Measurements from ENCODE around the gene TMEM87B. TPM values are rescaled to one million over a fixed set of nuclear protein-coding genes. Genes with fewer than 3 reads are reported as not detected.

Gene TMEM87B
- total RNA-seq, 1 experiment from 2014 or later = 10.5 TPM

DNA sequence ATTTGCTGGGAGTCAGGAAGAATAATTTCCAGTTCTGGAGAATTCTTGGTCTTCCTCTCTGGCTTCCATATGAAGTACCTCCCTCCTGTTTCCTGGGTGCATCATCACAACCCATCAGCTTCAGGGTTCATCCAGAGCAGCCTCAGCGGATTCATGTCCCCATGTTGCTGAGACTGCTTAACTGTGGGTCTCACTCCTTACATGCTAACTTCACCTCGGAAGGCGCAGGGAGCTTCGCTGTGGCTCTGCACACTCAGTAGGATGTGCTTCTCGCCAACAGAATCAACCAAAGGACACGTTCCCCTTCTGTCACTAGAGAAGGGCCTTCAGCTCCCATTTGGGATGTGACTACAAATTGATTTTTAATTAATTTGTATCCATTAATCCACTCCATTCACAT is 107.3 kb downstream of the TMEM87B start:
- H2AK5ac ChIP-seq (ENCODE audit: insufficient read length, low read length) = no peak overlapping the region
- no peak overlapping the region for H3K9ac ChIP-seq (ENCODE audit: extremely low read depth, insufficient read length, low read length)
- H3K14ac ChIP-seq (ENCODE audit: insufficient read depth, low read length) = no peak overlapping the region
- no peaks in the 10 kb centered on the region for H3K79me2 ChIP-seq (ENCODE audit: insufficient read depth, low read length)
- H4K5ac ChIP-seq (ENCODE audit: insufficient read length, low read depth, low read length) = no peak overlapping the region
- no peak overlapping the region for H2BK15ac ChIP-seq (ENCODE audit: low read depth, low read length)
- no peak overlapping the region for H3K56ac ChIP-seq (ENCODE audit: insufficient read length, low read depth, low read length)
- H4K20me1 ChIP-seq (ENCODE audit: control insufficient read depth, insufficient read depth, insufficient read length) = peaks cover 6% of the 10 kb centered on the region
- no peak overlapping the region for H2BK20ac ChIP-seq (ENCODE audit: low read depth, low read length, poor library complexity, severe bottlenecking)
- no peak overlapping the region for H3K4me3 Mint-ChIP-seq
- H2BK120ac ChIP-seq (ENCODE audit: low read depth, low read length, poor library complexity, severe bottlenecking) = no peak overlapping the region
- no peak overlapping the region for H3K23ac ChIP-seq (ENCODE audit: insufficient read length, low read depth, low read length)
- H3K9me3 Mint-ChIP-seq = no peaks in the 10 kb centered on the region
- H4K91ac ChIP-seq (ENCODE audit: insufficient read length, low read depth, low read length) = no peak overlapping the region
- H3K4me2 ChIP-seq (ENCODE audit: insufficient read depth, insufficient read length, low read length) = no peak overlapping the region
- H3K23me2 ChIP-seq (ENCODE audit: insufficient read length, low read depth, low read length, poor library complexity, severe bottlenecking) = no peaks in the 10 kb centered on the region
- H2AFZ ChIP-seq (ENCODE audit: low read length) = no peak overlapping the region
- DNase-seq = no peak
- H3K18ac ChIP-seq (ENCODE audit: insufficient read length, low read depth, low read length) = no peak overlapping the region
- no peak overlapping the region for H3K27ac Mint-ChIP-seq
- no CpG with 5 or more reads among the region's 6 CpGs for WGBS (ENCODE audit: extremely low coverage, insufficient read length, low lambda C conversion rate)
- no peak overlapping the region for H2BK5ac ChIP-seq (ENCODE audit: insufficient read length, low read length)
- H3K36me3 Mint-ChIP-seq (ENCODE audit: insufficient read depth in 1 of 3, low read depth in 3 of 3) = no peaks in the 10 kb centered on the region
- H3T11ph ChIP-seq (ENCODE audit: low read length) = no peak overlapping the region
- no peaks in the 10 kb centered on the region; the same call in 1 of the 2 replicates for H3K27me3 Mint-ChIP-seq (ENCODE audit: low read depth)
- H3K9me3 ChIP-seq (ENCODE audit: control insufficient read depth, low read depth, low read length) = no peaks in the 10 kb centered on the region
- H4K8ac ChIP-seq (replicated peaks; ENCODE audit: insufficient read length, low read depth, low read length) = no peak overlapping the region
- no peak overlapping the region for H2BK12ac ChIP-seq (ENCODE audit: insufficient read length, low read depth, low read length)
- TF ChIP-seq, protein P1, sequence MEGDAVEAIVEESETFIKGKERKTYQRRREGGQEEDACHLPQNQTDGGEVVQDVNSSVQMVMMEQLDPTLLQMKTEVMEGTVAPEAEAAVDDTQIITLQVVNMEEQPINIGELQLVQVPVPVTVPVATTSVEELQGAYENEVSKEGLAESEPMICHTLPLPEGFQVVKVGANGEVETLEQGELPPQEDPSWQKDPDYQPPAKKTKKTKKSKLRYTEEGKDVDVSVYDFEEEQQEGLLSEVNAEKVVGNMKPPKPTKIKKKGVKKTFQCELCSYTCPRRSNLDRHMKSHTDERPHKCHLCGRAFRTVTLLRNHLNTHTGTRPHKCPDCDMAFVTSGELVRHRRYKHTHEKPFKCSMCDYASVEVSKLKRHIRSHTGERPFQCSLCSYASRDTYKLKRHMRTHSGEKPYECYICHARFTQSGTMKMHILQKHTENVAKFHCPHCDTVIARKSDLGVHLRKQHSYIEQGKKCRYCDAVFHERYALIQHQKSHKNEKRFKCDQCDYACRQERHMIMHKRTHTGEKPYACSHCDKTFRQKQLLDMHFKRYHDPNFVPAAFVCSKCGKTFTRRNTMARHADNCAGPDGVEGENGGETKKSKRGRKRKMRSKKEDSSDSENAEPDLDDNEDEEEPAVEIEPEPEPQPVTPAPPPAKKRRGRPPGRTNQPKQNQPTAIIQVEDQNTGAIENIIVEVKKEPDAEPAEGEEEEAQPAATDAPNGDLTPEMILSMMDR (conservative IDR thresholded peaks at IDR 0.05) = no peak
- no peaks in the 10 kb centered on the region for H3K4me1 ChIP-seq (ENCODE audit: insufficient read depth, low read length)
- no peak overlapping the region for H3K27ac ChIP-seq (ENCODE audit: insufficient read length, low read depth, low read length)
- peaks cover 2 to 7% of the 10 kb centered on the region in 2 experiments; a peak in 3 of 4 replicates for H3K4me1 Mint-ChIP-seq
- no peak overlapping the region for H3K4ac ChIP-seq (ENCODE audit: low read depth, low read length)
- H3K27me3 ChIP-seq (ENCODE audit: insufficient read depth, low read length) = no peaks in the 10 kb centered on the region
- no peaks in the 10 kb centered on the region for H3K79me1 ChIP-seq (ENCODE audit: insufficient read depth, low read depth, low read length, poor library complexity, severe bottlenecking)
